MM.1S (cell line): Measurements from ENCODE around the gene SHROOM3.

ENCODE experiments used
- DNase-seq: peaks from one replicate; pipeline ENCODE4 v3.0.0-alpha.2; 2015
- H2AFZ ChIP-seq: fragments of 300-600 bp; sonication (generic); 2 replicates; pipeline ENCODE4 v1.6.0; 2016; ENCODE audit warnings: antibody characterized with exemption, low read length
- H3F3A ChIP-seq: fragments of 300-600 bp; sonication (generic); 2 replicates; pipeline ENCODE4 v1.6.1; 2016; ENCODE audit warnings: mild to moderate bottlenecking, antibody characterized with exemption, low read length, moderate library complexity, mixed read lengths; ENCODE audit not compliant: insufficient read depth
- H3K27ac ChIP-seq: fragments of 300-600 bp; sonication (generic); 2 replicates; pipeline ENCODE4 v1.5.1; 2016; ENCODE audit warnings: mild to moderate bottlenecking, low read length
- H3K27me3 ChIP-seq: fragments of 300-600 bp; sonication (generic); replicated peaks from 2 replicates; pipeline ENCODE4 v1.6.0; 2016; ENCODE audit warnings: low read length; ENCODE audit not compliant: insufficient read depth
- H3K36me3 ChIP-seq: fragments of 300-600 bp; sonication (generic); replicated peaks from 2 replicates; pipeline ENCODE4 v1.6.1; 2016; ENCODE audit warnings: mild to moderate bottlenecking, low read length, mixed read lengths; ENCODE audit not compliant: insufficient read depth
- H3K4me1 ChIP-seq: fragments of 300-600 bp; sonication (generic); 2 replicates; pipeline ENCODE4 v1.6.1; 2016; ENCODE audit warnings: low read length, mixed read lengths
- H3K4me2 ChIP-seq: fragments of 300-600 bp; sonication (generic); 2 replicates; pipeline ENCODE4 v1.6.0; 2016; ENCODE audit warnings: low read depth, low read length
- H3K4me3 ChIP-seq: fragments of 300-600 bp; sonication (generic); 2 replicates; pipeline ENCODE4 v1.5.1; 2016; ENCODE audit warnings: low read length, mixed read lengths
- H3K79me2 ChIP-seq: fragments of 300-600 bp; sonication (generic); 2 replicates; pipeline ENCODE4 v1.6.1; 2016; ENCODE audit warnings: mixed run types, low read length, mixed read lengths
- H3K9ac ChIP-seq: fragments of 300-600 bp; sonication (generic); 2 replicates; pipeline ENCODE4 v1.6.1; 2016; ENCODE audit warnings: low read length, mixed read lengths
- H3K9me2 ChIP-seq: fragments of 300-600 bp; sonication (generic); replicated peaks from 2 replicates; pipeline ENCODE4 v1.6.1; 2016; ENCODE audit warnings: mild to moderate bottlenecking, low read length, mixed read lengths; ENCODE audit not compliant: insufficient read depth
- H3K9me3 ChIP-seq: fragments of 300-600 bp; sonication (generic); replicated peaks from 2 replicates; pipeline ENCODE4 v1.6.1; 2016; ENCODE audit warnings: mild to moderate bottlenecking, low read length, mixed read lengths; ENCODE audit not compliant: insufficient read depth
- H4K20me1 ChIP-seq: fragments of 300-600 bp; sonication (generic); 2 replicates; pipeline ENCODE4 v1.6.1; 2016; ENCODE audit warnings: mild to moderate bottlenecking, low read length, moderate library complexity, mixed read lengths; ENCODE audit not compliant: insufficient read depth
- CTCF ChIP-seq: fragments of 300-600 bp; sonication (generic); IDR thresholded peaks from 2 replicates; pipeline ENCODE4 v1.5.1; 2016; ENCODE audit warnings: antibody characterized with exemption, low read length, mixed read lengths
- EZH2 ChIP-seq: fragments of 300-600 bp; sonication (generic); optimal IDR thresholded peaks from 2 replicates; pipeline ENCODE3; 2017; ENCODE audit warnings: low read depth, mild to moderate bottlenecking, antibody characterized with exemption, low read length, mixed read lengths
- EZH2phosphoT487 ChIP-seq: fragments of 300-600 bp; sonication (generic); IDR thresholded peaks from 2 replicates; pipeline ENCODE4 v1.6.1; 2018; ENCODE audit warnings: antibody characterized with exemption, low read length

SHROOM3 gene

GRCh38 chr4:76697129-76697803 lies 262.2 kb downstream of the SHROOM3 start:
- peak; percentile 90 for DNase-seq
- Histone ChIP-seq H3K9me3 (no peaks in the 10 kb centered on the region), H3K27me3 (no peaks in the 10 kb centered on the region), H3K79me2 (peaks cover 90% of the 10 kb centered on the region), H3K4me1 (peaks cover 86% of the 10 kb centered on the region), H3K4me3 (peak overlapping the region; percentile 32), H3K9me2 (no peaks in the 10 kb centered on the region), H3K9ac (peak overlapping the region; percentile 74), H4K20me1 (no peaks in the 10 kb centered on the region), H3K36me3 (no peaks in the 10 kb centered on the region), H3K27ac (peak overlapping the region; percentile 98), H3F3A (peaks cover 81% of the 10 kb centered on the region), H2AFZ (no peak overlapping the region), H3K4me2 (peak overlapping the region; percentile 82)
- no peak for TF ChIP-seq CTCF
- TF ChIP-seq EZH2, result no peak

GRCh38 chr4:76698141-76698540 lies 263.1 kb downstream of the SHROOM3 start:
- no peaks in the 10 kb centered on the region for H4K20me1 ChIP-seq
- peak overlapping the region; percentile 54 for H3K9ac ChIP-seq
- H3K27me3 ChIP-seq, result no peaks in the 10 kb centered on the region
- no peak overlapping the region for H2AFZ ChIP-seq
- peak overlapping the region; percentile 32 for H3K4me3 ChIP-seq
- H3K27ac ChIP-seq, result peak overlapping the region; percentile 98
- DNase-seq, result no peak
- peaks cover 90% of the 10 kb centered on the region for H3K79me2 ChIP-seq
- no peaks in the 10 kb centered on the region for H3K36me3 ChIP-seq
- peaks cover 82% of the 10 kb centered on the region for H3F3A ChIP-seq
- H3K9me2 ChIP-seq, result no peaks in the 10 kb centered on the region
- H3K4me2 ChIP-seq, result peak overlapping the region; percentile 82
- H3K9me3 ChIP-seq, result no peaks in the 10 kb centered on the region
- no peak for TF ChIP-seq EZH2phosphoT487
- no peak for TF ChIP-seq CTCF
- no peak for TF ChIP-seq EZH2
- peaks cover 86% of the 10 kb centered on the region for H3K4me1 ChIP-seq

GRCh38 chr4:76699751-76700310 lies 264.8 kb downstream of the SHROOM3 start:
- Histone ChIP-seq H3F3A (peaks cover 70% of the 10 kb centered on the region), H3K4me3 (no peak overlapping the region), H3K79me2 (peaks cover 92% of the 10 kb centered on the region), H3K27ac (peak overlapping the region; percentile 77; the same call in 1 of the 2 replicates), H3K4me2 (no peak overlapping the region), H3K36me3 (no peaks in the 10 kb centered on the region), H3K9ac (no peak overlapping the region), H3K9me2 (no peaks in the 10 kb centered on the region), H4K20me1 (no peaks in the 10 kb centered on the region), H3K4me1 (peaks cover 93% of the 10 kb centered on the region), H2AFZ (no peak overlapping the region), H3K9me3 (no peaks in the 10 kb centered on the region), H3K27me3 (no peaks in the 10 kb centered on the region)
- TF ChIP-seq EZH2phosphoT487, result no peak
- no peak for TF ChIP-seq CTCF
- no peak for TF ChIP-seq EZH2
- DNase-seq, result no peak
